Activated CD8-positive, alpha-beta memory T cell treated with anti-CD3 and anti-CD28 coated beads, Interleukin-2, amount 50 U/mL, for 24 hours (primary cell): ENCODE results near the gene TULP3.

Experiments used
- DNase-seq: peaks from one replicate; pipeline ENCODE4 v3.0.0-alpha.2; 2020; ENCODE audit errors: extremely low read depth

TULP3 gene

GRCh38 chr12:2963760-2964292 is 73.1 kb downstream of the TULP3 start:
- DNase-seq: no peak

GRCh38 chr12:2967651-2968050 is 77.0 kb downstream of the TULP3 start:
- no peak for DNase-seq

GRCh38 chr12:2970744-2971143 is 80.1 kb downstream of the TULP3 start:
- no peak for DNase-seq

- DNase-seq: no peak
Measured at GRCh38 chr12:2973566-2973965, 82.9 kb downstream of the TULP3 start.

GRCh38 chr12:2974560-2974971 is 83.9 kb downstream of the TULP3 start:
- DNase-seq: no peak

- DNase-seq: no peak
Measured at GRCh38 chr12:2976581-2976996, 85.9 kb downstream of the TULP3 start.

- no peak for DNase-seq
Measured at GRCh38 chr12:2977776-2978175, 87.1 kb downstream of the TULP3 start.

GRCh38 chr12:2979806-2980205 is 89.1 kb downstream of the TULP3 start:
- no peak for DNase-seq

- DNase-seq: no peak
Measured at GRCh38 chr12:2980630-2981029, 89.9 kb downstream of the TULP3 start.

GRCh38 chr12:2982361-2982760 is 91.7 kb downstream of the TULP3 start:
- DNase-seq: no peak

- no peak for DNase-seq
Measured at GRCh38 chr12:2984249-2984648, 93.6 kb downstream of the TULP3 start.

GRCh38 chr12:2984698-2985097 is 94.0 kb downstream of the TULP3 start:
- DNase-seq: no peak

GRCh38 chr12:2986876-2987275 is 96.2 kb downstream of the TULP3 start:
- DNase-seq: no peak

- no peak for DNase-seq
Measured at GRCh38 chr12:2988494-2988893, 97.8 kb downstream of the TULP3 start.
